ENCODE measurements around the gene CMTR2.

Gene CMTR2

DNA sequence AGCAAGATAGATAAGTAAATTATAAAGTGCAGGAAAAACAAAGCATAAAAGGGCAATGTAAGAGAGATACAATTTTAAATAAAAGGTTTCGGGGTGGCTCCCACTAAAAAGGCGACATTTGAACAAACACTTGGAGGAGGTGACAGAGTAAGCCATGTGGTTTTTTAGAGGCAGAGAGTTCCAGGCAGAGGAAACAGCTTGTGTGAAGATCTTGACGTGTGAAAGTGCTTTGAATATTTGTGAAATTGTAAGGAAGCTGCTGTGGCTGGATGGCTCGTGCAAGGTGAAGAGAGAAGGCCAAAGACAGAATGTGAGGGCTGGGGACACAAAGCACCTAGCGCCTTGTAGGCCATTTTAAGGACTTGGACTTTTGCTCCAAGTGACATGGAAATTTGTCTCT, 30.1 kb downstream of the CMTR2 start:
- Mint-ChIP-seq H3K36me3 (no peaks in the 10 kb centered on the region), H3K4me3 (no peak overlapping the region), H3K27me3 (peaks cover 13% of the 10 kb centered on the region), H3K9me3 (no peaks in the 10 kb centered on the region), H3K4me1 (peaks cover 6% of the 10 kb centered on the region), H3K27ac (no peak overlapping the region)
- CTCF ChIA-PET: no interaction called here
- DNase-seq: no peak

DNA sequence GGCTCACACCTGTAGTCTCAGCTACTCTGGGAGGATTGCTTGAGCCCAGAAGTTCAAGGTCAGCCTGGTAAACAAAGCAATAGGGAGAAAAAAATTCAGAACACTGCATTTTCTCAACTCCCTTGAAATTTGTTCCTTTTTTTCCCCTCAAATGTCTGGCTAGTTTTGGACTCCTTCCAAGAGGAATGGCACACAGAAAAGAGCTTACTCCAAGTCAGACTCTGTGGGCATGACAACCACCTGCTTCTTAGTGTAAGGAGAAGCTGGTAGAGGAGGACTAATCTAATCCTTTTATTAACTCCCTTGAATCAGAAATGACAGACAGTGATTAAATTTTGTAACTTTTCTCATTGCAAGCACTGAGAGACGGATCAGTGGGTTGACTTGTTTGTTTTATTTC, 30.8 kb downstream of the CMTR2 start:
- H3K4me1 Mint-ChIP-seq: peaks cover 6% of the 10 kb centered on the region
- no peak overlapping the region for H3K4me3 Mint-ChIP-seq
- no peak overlapping the region for H3K27ac Mint-ChIP-seq
- no peak for DNase-seq
- CTCF ChIA-PET: no interaction called here
- no peaks in the 10 kb centered on the region for H3K9me3 Mint-ChIP-seq
- H3K27me3 Mint-ChIP-seq: peaks cover 13% of the 10 kb centered on the region
- H3K36me3 Mint-ChIP-seq: no peaks in the 10 kb centered on the region

DNA sequence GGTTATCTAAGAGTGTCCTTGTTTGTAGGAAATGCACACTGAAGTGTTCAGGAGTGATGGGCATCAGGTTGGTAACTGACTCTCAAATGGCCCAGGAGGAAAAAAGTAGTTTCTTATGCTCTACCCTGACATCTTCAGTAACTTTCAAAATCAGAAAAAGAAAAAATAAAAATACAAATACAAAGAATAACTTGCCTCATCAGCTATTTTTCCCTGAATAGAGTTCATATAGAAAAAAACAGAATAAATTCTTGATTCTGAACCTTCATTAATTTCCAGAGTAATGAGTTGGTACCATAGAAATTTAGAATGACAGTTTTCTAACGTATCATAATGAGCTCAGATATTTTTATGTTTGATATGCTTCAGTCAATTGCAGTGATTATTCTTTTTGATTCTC, 31.4 kb downstream of the CMTR2 start:
- peaks cover 6% of the 10 kb centered on the region for H3K4me1 Mint-ChIP-seq

DNA sequence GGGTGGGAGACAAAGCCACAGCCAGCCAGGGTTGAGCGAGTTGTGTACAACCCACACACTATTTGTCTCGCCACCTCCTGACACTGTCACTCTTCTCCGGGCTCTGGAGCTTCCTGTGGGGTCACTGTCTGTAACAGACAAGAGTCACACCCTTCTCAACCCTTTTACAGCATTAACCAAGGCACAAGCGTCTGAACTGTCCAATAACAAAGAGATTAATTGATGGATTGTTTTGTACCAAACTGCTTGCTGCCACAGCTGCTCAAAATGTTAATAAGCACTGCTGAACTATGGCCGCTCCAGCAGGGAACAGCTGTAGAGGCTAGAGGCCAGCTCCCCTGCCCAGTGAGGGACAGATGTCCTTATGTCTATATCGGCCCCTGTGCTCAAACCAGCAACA, 33.5 kb downstream of the CMTR2 start:
- H3K27ac Mint-ChIP-seq: no peak overlapping the region
- no peaks in the 10 kb centered on the region for H3K36me3 Mint-ChIP-seq
- no peak overlapping the region for H3K4me3 Mint-ChIP-seq
- peaks cover 6% of the 10 kb centered on the region for H3K4me1 Mint-ChIP-seq
- CTCF ChIA-PET: no interaction called here
- peaks cover 7% of the 10 kb centered on the region for H3K27me3 Mint-ChIP-seq
- no peak for DNase-seq
- H3K9me3 Mint-ChIP-seq: no peaks in the 10 kb centered on the region

More for the DNA sequence above, 31.4 kb downstream of the CMTR2 start:
- Mint-ChIP-seq H3K36me3 (no peaks in the 10 kb centered on the region), H3K9me3 (no peaks in the 10 kb centered on the region), H3K27ac (no peak overlapping the region), H3K27me3 (peaks cover 13% of the 10 kb centered on the region), H3K4me3 (no peak overlapping the region)
- DNase-seq: no peak
- CTCF ChIA-PET: no interaction called here

DNA sequence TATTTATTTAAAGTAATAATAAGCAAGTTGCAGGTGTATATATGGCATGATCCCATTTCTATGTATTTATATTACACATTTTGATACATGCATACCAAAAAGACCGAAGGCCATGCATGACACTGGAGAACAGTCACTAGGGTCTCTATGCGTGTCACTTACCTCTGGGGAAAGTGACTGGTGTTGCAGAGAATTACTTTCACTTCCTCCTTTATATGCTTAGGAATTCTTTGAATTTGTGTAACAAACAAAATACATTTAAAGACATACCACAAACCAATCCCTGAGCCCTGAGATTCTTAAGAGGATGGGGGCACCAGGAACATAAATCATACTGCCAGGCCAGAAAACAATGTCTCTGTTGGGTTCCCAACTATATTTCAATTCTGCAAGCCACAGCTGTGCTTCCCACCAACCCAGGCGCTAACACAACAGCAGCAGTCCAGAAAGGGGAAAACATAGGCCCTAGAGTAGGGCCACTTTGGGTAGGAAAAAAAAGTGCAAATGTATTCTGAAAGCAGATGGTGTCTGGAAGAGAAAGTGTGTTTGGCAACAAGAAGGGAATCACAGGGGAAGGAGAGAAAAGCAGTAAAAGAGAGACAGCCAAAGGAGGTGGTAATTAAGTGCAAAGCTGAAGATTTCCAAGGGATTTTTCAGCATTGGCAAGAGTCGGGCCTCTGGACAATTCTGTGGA, 34.2 kb downstream of the CMTR2 start:
- H3K36me3 Mint-ChIP-seq: no peaks in the 10 kb centered on the region
- H3K27ac Mint-ChIP-seq: no peak overlapping the region
- H3K27me3 Mint-ChIP-seq: peaks cover 7% of the 10 kb centered on the region
- no peak for DNase-seq
- peaks cover 6% of the 10 kb centered on the region for H3K4me1 Mint-ChIP-seq
- H3K4me3 Mint-ChIP-seq: no peak overlapping the region
- CTCF ChIA-PET: no interaction called here
- H3K9me3 Mint-ChIP-seq: no peaks in the 10 kb centered on the region

DNA sequence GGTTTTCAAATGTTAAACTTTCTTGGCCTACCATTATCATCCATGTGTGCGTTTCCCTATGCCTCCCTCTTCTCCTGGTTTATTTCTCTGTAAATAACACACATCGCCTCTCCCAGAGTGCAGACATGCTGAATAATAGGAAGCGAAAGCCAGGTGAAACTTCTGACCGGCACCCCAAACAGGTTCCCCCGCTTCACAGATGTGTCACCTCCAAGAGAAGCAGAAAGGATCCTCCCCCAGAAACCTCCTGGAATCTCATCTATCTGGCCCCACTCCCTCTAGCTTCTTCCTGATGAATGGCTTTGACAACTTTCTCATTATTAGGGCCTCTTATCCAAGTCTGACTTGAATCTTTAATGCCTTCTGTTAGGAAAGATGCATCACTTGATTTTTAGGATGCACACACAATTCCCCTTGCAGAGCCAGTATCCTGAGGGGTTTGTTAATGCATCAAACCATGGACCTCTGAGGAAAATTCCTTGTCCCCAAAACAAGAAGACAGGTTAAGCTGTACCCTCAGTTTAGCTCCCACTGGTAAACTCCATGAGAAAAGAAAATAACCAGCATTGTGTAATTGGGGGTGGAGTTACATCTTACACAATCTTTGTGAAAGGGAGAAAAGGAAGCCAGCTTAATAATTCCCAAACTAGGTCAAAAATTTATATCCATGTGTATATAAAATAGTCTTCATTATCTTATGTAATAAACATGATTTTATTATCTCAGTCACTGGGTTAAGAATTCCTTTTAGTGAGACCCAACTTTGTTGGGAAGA, 38.6 kb downstream of the CMTR2 start:
- H3K36me3 Mint-ChIP-seq: no peaks in the 10 kb centered on the region
- DNase-seq: no peak
- no peak overlapping the region for H3K4me3 Mint-ChIP-seq
- CTCF ChIA-PET: interaction anchor here (4.1 kb wide), 1 partner anchor 61 kb away, joined by 15 read pairs; no protein-coding TSS in a partner anchor
- no peak overlapping the region for H3K27ac Mint-ChIP-seq
- peaks cover 2% of the 10 kb centered on the region for H3K4me1 Mint-ChIP-seq
- H3K9me3 Mint-ChIP-seq: no peaks in the 10 kb centered on the region
- peaks cover 4% of the 10 kb centered on the region for H3K27me3 Mint-ChIP-seq

DNA sequence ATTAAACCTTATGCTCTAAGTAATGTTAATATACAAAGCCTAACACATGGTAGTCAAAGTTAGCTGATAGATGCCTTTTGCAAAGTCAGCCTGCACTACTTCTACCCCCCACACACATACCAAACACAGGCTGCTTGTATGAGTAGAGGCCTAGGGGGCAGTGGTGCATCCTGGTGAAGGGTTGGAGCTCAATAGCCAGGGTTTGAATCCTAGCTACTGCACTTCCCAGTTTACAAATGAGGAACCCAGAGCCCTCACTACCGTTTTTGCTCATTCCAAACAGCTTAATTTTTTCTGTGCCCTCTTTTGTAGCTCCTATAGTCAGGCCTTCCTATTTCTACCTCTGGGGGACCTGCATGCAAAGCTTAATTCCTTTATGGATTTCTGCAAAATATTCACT, 39.8 kb downstream of the CMTR2 start:
- CTCF ChIA-PET: interaction anchor here (4.1 kb wide), 1 partner anchor 62 kb away, joined by 15 read pairs; no protein-coding TSS in a partner anchor
- DNase-seq: no peak
- no peak overlapping the region for H3K27ac Mint-ChIP-seq
- no peak overlapping the region for H3K4me3 Mint-ChIP-seq
- H3K9me3 Mint-ChIP-seq: no peaks in the 10 kb centered on the region
- H3K36me3 Mint-ChIP-seq: no peaks in the 10 kb centered on the region
- no peaks in the 10 kb centered on the region for H3K4me1 Mint-ChIP-seq
- H3K27me3 Mint-ChIP-seq: no peaks in the 10 kb centered on the region

DNA sequence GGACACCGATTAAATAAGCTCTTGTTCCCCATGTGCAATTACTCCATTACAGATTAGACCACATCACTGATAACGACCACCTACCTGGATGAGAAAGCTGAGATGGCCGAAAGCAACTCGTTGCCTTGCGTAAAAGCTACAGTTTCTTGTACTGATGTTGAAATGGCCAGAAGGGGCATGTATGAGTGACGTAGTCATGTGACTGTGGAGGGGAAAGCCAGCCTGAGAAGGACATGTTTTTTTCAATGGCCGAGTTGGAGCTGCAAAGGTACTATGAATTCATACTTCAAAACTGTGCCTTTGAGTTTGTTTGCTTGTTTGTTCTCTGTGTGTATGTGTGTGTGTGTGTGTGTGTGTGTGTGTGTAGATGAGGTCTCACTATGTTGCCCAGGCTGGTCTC, 41.7 kb downstream of the CMTR2 start:
- Mint-ChIP-seq H3K27ac (no peak overlapping the region), H3K4me3 (no peak overlapping the region), H3K27me3 (no peaks in the 10 kb centered on the region), H3K36me3 (no peaks in the 10 kb centered on the region), H3K4me1 (no peaks in the 10 kb centered on the region), H3K9me3 (no peaks in the 10 kb centered on the region)
- CTCF ChIA-PET: interaction anchor here (4.1 kb wide), 1 partner anchor 64 kb away, joined by 15 read pairs; no protein-coding TSS in a partner anchor
- no peak for DNase-seq

DNA sequence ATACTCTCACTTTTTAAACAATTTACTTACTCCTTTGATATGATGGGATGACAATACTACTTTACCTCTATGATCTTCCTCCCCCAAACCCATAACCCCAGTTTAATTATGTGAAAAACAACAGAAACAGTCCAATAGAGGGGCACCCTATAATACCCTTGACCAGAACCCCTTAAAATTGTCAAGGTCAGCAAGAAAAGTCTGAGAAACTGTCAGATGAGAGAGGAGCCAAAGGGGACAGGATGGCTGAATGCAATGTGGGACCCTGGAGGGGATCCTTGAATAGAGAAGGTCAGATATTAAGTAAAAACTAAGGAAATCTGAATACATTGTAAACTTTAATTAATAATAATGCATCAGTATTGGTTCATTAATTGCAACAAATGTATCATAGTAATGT, 42.9 kb downstream of the CMTR2 start:
- no peaks in the 10 kb centered on the region for H3K27me3 Mint-ChIP-seq
- no peak overlapping the region for H3K27ac Mint-ChIP-seq
- DNase-seq: no peak
- no peaks in the 10 kb centered on the region for H3K36me3 Mint-ChIP-seq
- no peaks in the 10 kb centered on the region for H3K4me1 Mint-ChIP-seq
- CTCF ChIA-PET: no interaction called here
- H3K9me3 Mint-ChIP-seq: no peaks in the 10 kb centered on the region
- no peak overlapping the region for H3K4me3 Mint-ChIP-seq

DNA sequence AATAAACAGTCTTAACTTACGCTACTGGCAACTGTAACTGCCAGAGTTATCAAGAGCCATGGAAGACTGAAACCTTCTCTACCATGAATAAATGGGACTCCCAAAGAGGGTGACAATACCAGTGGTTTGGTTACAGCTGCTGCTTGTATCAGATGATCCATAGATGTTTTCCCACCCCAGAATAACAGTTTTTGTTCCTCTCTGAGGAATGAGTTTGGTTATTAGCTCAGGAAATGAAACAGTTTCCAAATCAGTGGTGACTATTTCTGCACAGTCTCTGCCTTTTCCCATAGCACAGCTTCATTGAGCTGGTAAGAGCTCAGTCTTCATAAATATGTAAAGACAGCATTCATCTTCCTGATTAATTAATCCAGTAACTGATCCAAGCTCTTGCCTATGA, 44.7 kb downstream of the CMTR2 start:
- no peaks in the 10 kb centered on the region for H3K27me3 Mint-ChIP-seq
- H3K27ac Mint-ChIP-seq: no peak overlapping the region
- no peak overlapping the region for H3K4me3 Mint-ChIP-seq
- no peak for DNase-seq
- H3K36me3 Mint-ChIP-seq: no peaks in the 10 kb centered on the region
- no peaks in the 10 kb centered on the region for H3K4me1 Mint-ChIP-seq
- H3K9me3 Mint-ChIP-seq: no peaks in the 10 kb centered on the region
- CTCF ChIA-PET: no interaction called here

DNA sequence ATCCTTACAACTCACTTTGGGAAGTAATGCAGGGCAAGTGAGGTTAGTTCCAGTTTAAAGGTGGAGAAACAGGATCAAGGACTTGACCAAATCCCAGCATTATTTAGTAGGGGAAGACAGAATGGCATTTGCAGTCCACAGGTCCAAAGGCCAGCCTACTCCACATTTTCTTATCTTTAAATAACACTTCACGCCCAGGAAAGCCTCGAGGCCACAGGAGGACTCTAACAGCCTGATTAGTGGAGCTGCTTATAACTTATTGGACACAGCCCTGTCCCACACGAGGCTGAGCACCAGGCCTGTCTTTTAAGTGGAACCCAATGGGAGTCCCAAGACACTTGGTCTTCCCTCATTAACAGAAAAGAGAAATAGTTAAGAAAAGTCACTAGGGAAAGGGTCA, 46.6 kb downstream of the CMTR2 start:
- Mint-ChIP-seq H3K36me3 (no peaks in the 10 kb centered on the region), H3K9me3 (no peaks in the 10 kb centered on the region), H3K27ac (no peak overlapping the region), H3K4me3 (no peak overlapping the region), H3K4me1 (no peaks in the 10 kb centered on the region), H3K27me3 (no peaks in the 10 kb centered on the region)
- CTCF ChIA-PET: no interaction called here
- DNase-seq: no peak

DNA sequence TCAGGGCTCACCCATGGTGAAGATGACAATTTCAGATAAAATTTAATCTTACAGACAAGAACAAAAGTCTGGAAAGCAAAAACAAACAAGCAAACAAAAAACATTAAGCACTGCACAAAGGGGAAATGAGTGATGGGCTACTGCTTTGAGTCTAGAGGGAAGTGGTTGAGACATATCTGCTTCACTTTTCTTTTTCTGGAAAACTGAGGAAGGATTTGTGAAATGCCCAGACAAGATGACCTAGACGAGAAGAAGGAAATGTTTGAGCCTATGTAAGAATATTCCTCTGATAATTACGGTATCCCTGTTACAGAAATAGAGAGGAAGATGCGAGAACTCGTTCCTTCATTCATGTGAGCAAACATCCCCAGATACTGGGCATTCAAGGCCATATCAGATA, 47.2 kb downstream of the CMTR2 start:
- no peaks in the 10 kb centered on the region for H3K36me3 Mint-ChIP-seq
- CTCF ChIA-PET: no interaction called here
- H3K27ac Mint-ChIP-seq: no peak overlapping the region
- no peaks in the 10 kb centered on the region for H3K27me3 Mint-ChIP-seq
- H3K4me3 Mint-ChIP-seq: no peak overlapping the region
- H3K9me3 Mint-ChIP-seq: no peaks in the 10 kb centered on the region
- no peak for DNase-seq
- H3K4me1 Mint-ChIP-seq: no peaks in the 10 kb centered on the region
